GM12878 (cell line): Measurements from ENCODE around the gene TEPSIN. TPM values are rescaled to one million over a fixed set of nuclear protein-coding genes. Genes with fewer than 3 reads are reported as not detected.

Experiments used
- ATAC-seq: fragments of 200-7000 bp; cut with Tn5 transposase; 3 replicates; pipeline ENCODE4 v1.9.1; 2020; ENCODE audit warnings: mild to moderate bottlenecking, moderate library complexity
- BruUV-seq: library from RNA; stranded (reverse); fragments of 400-500 nt; replicated peaks from 2 replicates; lab custom pipeline; 2021; lab: Mats Ljungman, UMichigan
- CTCF ChIA-PET: fragments of 300-600 bp; sonication (Branson Sonifier 250); formaldehyde crosslinking; extraction: SDS; loops from one replicate; lab custom pipeline; 2021; ENCODE audit warnings: inconsistent platforms; lab: Yijun Ruan, JAX
- POLR2A ChIA-PET: fragments of 350-600 bp; formaldehyde crosslinking; extraction: SDS; loops from one replicate; lab custom pipeline; 2021; ENCODE audit warnings: inconsistent platforms; lab: Charles Lee
- RAD21 ChIA-PET: fragments of 300-600 bp; sonication (Branson Sonifier 250); formaldehyde crosslinking; loops from one replicate; lab custom pipeline; 2023; ENCODE audit warnings: antibody characterized with exemption; ENCODE audit not compliant: unreplicated experiment; lab: Charles Lee
- SMC1A ChIA-PET: fragments of 300-600 bp; sonication (Branson Sonifier 250); formaldehyde crosslinking; loops from one replicate; lab custom pipeline; 2023; ENCODE audit not compliant: unreplicated experiment, uncharacterized antibody; lab: Charles Lee
- DNase-seq: peaks from one replicate; pipeline ENCODE4 v3.0.0-alpha.2; 2011; ENCODE audit warnings: low read depth, low spot score
- FAIRE-seq: peaks from 3 replicates; lab custom pipeline; 2011; peaks lifted over from hg19 to GRCh38; lab: Jason Lieb, UNC
- H2AFZ ChIP-seq: 2 replicates; pipeline ENCODE4 v1.6.0; 2011; ENCODE audit warnings: low read depth, low read length, control low read depth; ENCODE audit not compliant: control insufficient read depth
- H3K27ac ChIP-seq: 2 replicates; pipeline ENCODE4 v1.5.1; 2011; ENCODE audit warnings: control low read depth; ENCODE audit not compliant: control insufficient read depth, insufficient read depth
- H3K27me3 ChIP-seq, 2 experiments: replicated peaks in 1 of 2; 2 replicates each; pipeline versions ENCODE4 v1.6.0 to v1.6.1; 2011; ENCODE audit warnings: low read length in 1 of 2; ENCODE audit not compliant: control insufficient read depth in 2 of 2, insufficient read depth in 2 of 2
- H3K36me3 ChIP-seq, 2 experiments: 2 replicates each; pipeline ENCODE4 v1.5.1; 2011; ENCODE audit warnings: low read length in 1 of 2; ENCODE audit not compliant: control insufficient read depth in 2 of 2, insufficient read depth in 2 of 2
- H3K4me1 ChIP-seq: 2 replicates; pipeline ENCODE4 v1.6.1; 2011; ENCODE audit warnings: mild to moderate bottlenecking, low read length, moderate library complexity, mixed read lengths; ENCODE audit not compliant: control insufficient read depth, insufficient read depth
- H3K4me2 ChIP-seq: 2 replicates; pipeline ENCODE4 v1.6.0; 2011; ENCODE audit warnings: control low read depth; ENCODE audit not compliant: control insufficient read depth, insufficient read depth
- H3K4me3 ChIP-seq: fragments of 200-600 bp; sonication (generic); 2 replicates; pipeline ENCODE4 v1.5.1; 2016
- H3K79me2 ChIP-seq: 2 replicates; pipeline ENCODE4 v1.6.0; 2011; ENCODE audit warnings: low read length; ENCODE audit not compliant: control insufficient read depth, insufficient read depth
- H3K9ac ChIP-seq: 2 replicates; pipeline ENCODE4 v1.8.0; 2011; ENCODE audit warnings: low read length, control low read depth, mixed read lengths; ENCODE audit not compliant: control insufficient read depth, insufficient read depth
- H3K9me3 ChIP-seq: replicated peaks from 3 replicates; pipeline ENCODE4 v1.5.1; 2011; ENCODE audit warnings: mild to moderate bottlenecking, low read length; ENCODE audit not compliant: control insufficient read depth, insufficient read depth
- H4K20me1 ChIP-seq: 2 replicates; pipeline ENCODE4 v1.6.0; 2011; ENCODE audit not compliant: control insufficient read depth, insufficient read depth
- ASH2L ChIP-seq: fragments of 300-600, 200-600 bp; sonication (generic); IDR thresholded peaks from 2 replicates; pipeline ENCODE4 v1.6.1; 2017; ENCODE audit warnings: low read depth, mild to moderate bottlenecking, borderline replicate concordance
- BCLAF1 ChIP-seq: fragments of 450-650 bp; IDR thresholded peaks from 2 replicates; pipeline ENCODE4 v1.6.1; 2017; ENCODE audit warnings: antibody characterized with exemption, mild to moderate bottlenecking, moderate library complexity
- BRCA1 ChIP-seq: IDR thresholded peaks from 2 replicates; pipeline ENCODE4 v1.6.1; 2011; ENCODE audit warnings: low read depth, low read length, improper control_type of control experiment
- CHD2 ChIP-seq: IDR thresholded peaks from 2 replicates; pipeline ENCODE4 v1.6.1; 2011; ENCODE audit warnings: low read depth, low read length, improper control_type of control experiment, borderline replicate concordance
- EED ChIP-seq: sonication (generic); IDR thresholded peaks from 2 replicates; pipeline ENCODE4 v1.6.1; 2016; ENCODE audit warnings: antibody characterized with exemption, low read depth
- EP300 ChIP-seq, 2 experiments: fragments of 150-350 bp in 1 of 2; IDR thresholded peaks; 2 replicates each; pipeline ENCODE4 v1.6.1; 2011 to 2012; ENCODE audit warnings: low read depth in 2 of 2, low read length in 2 of 2, borderline replicate concordance in 1 of 2, improper control_type of control experiment in 1 of 2, inconsistent platforms in 1 of 2; ENCODE audit not compliant: control insufficient read depth in 1 of 2
- FOXK2 ChIP-seq: fragments of 450-650 bp; IDR thresholded peaks from 2 replicates; pipeline ENCODE4 v1.6.1; 2017; ENCODE audit warnings: mild to moderate bottlenecking, moderate library complexity
- IKZF1 ChIP-seq: fragments of 450-650 bp; conservative IDR thresholded peaks from 2 replicates; pipeline ENCODE4 v1.6.1; 2017; ENCODE audit warnings: antibody characterized with exemption, mild to moderate bottlenecking
- IKZF2 ChIP-seq, 2 experiments: fragments of 450-650 bp; IDR thresholded peaks; 2 replicates each; pipeline ENCODE4 v1.6.1; 2017; ENCODE audit warnings: mild to moderate bottlenecking in 2 of 2, moderate library complexity in 2 of 2
- KDM1A ChIP-seq: fragments of 200-600 bp; sonication (generic); IDR thresholded peaks from 2 replicates; pipeline ENCODE4 v1.6.1; 2016; ENCODE audit warnings: borderline replicate concordance
- MXI1 ChIP-seq: fragments of 150-350 bp; IDR thresholded peaks from 2 replicates; pipeline ENCODE4 v1.6.1; 2011; ENCODE audit warnings: low read depth, mild to moderate bottlenecking, inconsistent platforms, low read length, improper control_type of control experiment
- NBN ChIP-seq: fragments of 450-650 bp; IDR thresholded peaks from 2 replicates; pipeline ENCODE4 v1.6.1; 2016
- POU2F2 ChIP-seq: IDR thresholded peaks from 3 replicates; pipeline ENCODE4 v1.6.1; 2011; ENCODE audit warnings: low read depth, mild to moderate bottlenecking, low read length, borderline replicate concordance
- RB1 ChIP-seq: fragments of 450-650 bp; formaldehyde crosslinking; IDR thresholded peaks from 2 replicates; pipeline ENCODE4 v1.6.1; 2017; ENCODE audit warnings: mild to moderate bottlenecking, borderline replicate concordance
- SMAD5 ChIP-seq: IDR thresholded peaks from 2 replicates; pipeline ENCODE4 v1.6.1; 2016; ENCODE audit warnings: antibody characterized with exemption, low read depth
- SREBF2 ChIP-seq: IDR thresholded peaks from 2 replicates; pipeline ENCODE4 v1.6.1; 2012; ENCODE audit warnings: mild to moderate bottlenecking, low read length
- TCF3 ChIP-seq: IDR thresholded peaks from 2 replicates; pipeline ENCODE4 v1.6.1; 2012; ENCODE audit warnings: low read depth, mild to moderate bottlenecking, low read length, borderline replicate concordance; ENCODE audit not compliant: insufficient read depth
- ZNF274 ChIP-seq: IDR thresholded peaks from one replicate; pipeline ENCODE4 v1.8.0; 2011; ENCODE audit not compliant: insufficient read length, insufficient read depth
- WGBS: methylation state at CpG from one replicate; pipeline ENCODE4 v1.1.6; 2016; ENCODE audit warnings: low lambda C conversion rate; ENCODE audit not compliant: insufficient replicate concordance, insufficient coverage; ENCODE audit errors: missing lambda C conversion rate; 5-methylcytosine and 5-hydroxymethylcytosine counted together
- in situ Hi-C: fragments of 300-500 bp; cut with MboI; formaldehyde crosslinking; loops from 9 replicates; pipeline ENCODE4 v1.14.3; 2018; ENCODE audit warnings: mixed read lengths
- intact Hi-C: fragments of 100-400 bp; cut with micrococcal nuclease; formaldehyde crosslinking; loops from one replicate; pipeline ENCODE4 v1.14.2; 2022; ENCODE audit not compliant: unreplicated experiment
- polyA plus RNA-seq, 11 experiments: library from polyadenylated mRNA; depleted of rRNA in 4 of 11; unstranded in 6 of 11; stranded (reverse) in 5 of 11; fragments of >200 nt; fragmentation: Nextera tagmentation in 4 of 11; fragmentation: Illumina TruSeq in 1 of 11; extraction: Ambion mirVana in 4 of 11; extraction: Trizol in 1 of 11; gene quantifications; 1 replicate in 1 of 11; 2 replicates in 10 of 11; pipeline versions ENCODE4 v1.2.1 to v1.2.3, GENCODE V29; 2011 to 2016; ENCODE audit warnings: inconsistent platforms in 2 of 11, missing spikeins in 2 of 11, low read depth in 1 of 11
- total RNA-seq, 4 experiments: library from RNA; depleted of rRNA in 3 of 4; stranded (reverse); fragments of >200 nt in 3 of 4; fragmentation: Illumina TruSeq in 1 of 4; extraction: Trizol in 1 of 4; gene quantifications; 2 replicates each; pipeline versions ENCODE4 v1.2.1 to v1.2.3, GENCODE V29; 2013 to 2021

The TEPSIN gene
- total and polyA plus RNA-seq, 10 of the 15 experiments (the other 5 are each of a cell fraction or from before 2014, with no cell fraction given) = 0.87 to 36.7 (median 5.3) TPM

- ChIA-PET SMC1A (interaction anchor here (0.6 kb wide), 1 partner anchor 683 kb away, joined by 4 read pairs; no protein-coding TSS in a partner anchor), CTCF (no interaction called here), RAD21 (no interaction called here), POLR2A (no interaction called here)
- Histone ChIP-seq H3K27ac (no peak overlapping the region), H3K4me3 (no peak overlapping the region), H3K36me3 (peaks cover 4 to 7% of the 10 kb centered on the region in 2 experiments; a peak in 2 of 4 replicates), H4K20me1 (no peaks in the 10 kb centered on the region), H3K4me1 (peaks cover 3% of the 10 kb centered on the region; the same call in 1 of the 2 replicates), H3K9me3 (no peaks in the 10 kb centered on the region), H2AFZ (no peak overlapping the region), H3K27me3 (no peaks in the 10 kb centered on the region), H3K9ac (no peak overlapping the region), H3K4me2 (no peak overlapping the region), H3K79me2 (no peaks in the 10 kb centered on the region)
- FAIRE-seq = no peak
- ATAC-seq = no peak
- TF ChIP-seq ZNF274 (no peak), SMAD5 (no peak), IKZF2 (IDR thresholded peaks at IDR 0.05) (no peak), SREBF2 (no peak), BCLAF1 (no peak), TCF3 (no peak), POU2F2 (no peak), BRCA1 (no peak), MXI1 (no peak), EP300 (IDR thresholded peaks at IDR 0.05; ENCODE audit: borderline replicate concordance in 1 of 2, control insufficient read depth in 1 of 2, low read depth in 2 of 2, low read length in 2 of 2) (no peak), NBN (no peak), CHD2 (no peak), FOXK2 (no peak), RB1 (no peak), ASH2L (no peak), KDM1A (no peak), IKZF1 (no peak), EED (no peak)
- intact Hi-C loops = no loop called here
- BruUV-seq = no TSS peak
- no peak for DNase-seq
- WGBS = 87% methylated on average over 44 of the region's 45 CpGs
- in situ Hi-C loops = no loop called here
Observed at GRCh38 chr17:81196505-81197408, 42.1 kb downstream of the TEPSIN start.
